GM11168 (cell line): ENCODE measurements around the gene GABRG3.
"Not testable (repeated sequence)": the region's sequence is repeated elsewhere in the genome, so short reads cannot be mapped to it uniquely, and the experiment has no call there.

Experiments
- in situ Hi-C: fragments of 300-500 bp; cut with MboI; formaldehyde crosslinking; loops from one replicate; pipeline ENCODE4 v1.12.0; 2022; ENCODE audit warnings: low sequenced_read_pairs; ENCODE audit not compliant: unreplicated experiment

GABRG3 gene

DNA sequence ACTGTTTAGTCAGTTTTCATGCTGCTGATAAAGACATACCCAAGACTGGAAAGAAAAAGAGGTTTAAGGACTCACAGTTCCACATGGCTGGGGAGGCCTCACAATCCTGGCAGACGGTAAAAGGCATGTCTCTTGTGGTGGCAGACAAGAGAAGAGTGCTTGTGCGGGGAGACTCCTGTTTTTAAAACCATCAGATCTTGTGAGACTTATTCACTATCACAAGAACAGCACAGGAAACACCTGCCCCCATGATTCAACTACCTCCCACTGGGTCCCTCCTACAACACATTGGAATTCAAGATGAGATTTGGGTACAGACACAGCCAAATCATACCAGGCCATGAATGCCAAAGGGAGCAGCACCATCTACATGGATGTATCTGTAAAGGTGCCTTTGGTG, 406.4 kb downstream of the GABRG3 start:
- in situ Hi-C loops = not testable (repeated sequence)

GRCh38 chr15:27382361-27383025, 411.5 kb downstream of the GABRG3 start:
- in situ Hi-C loops = no loop called here

DNA sequence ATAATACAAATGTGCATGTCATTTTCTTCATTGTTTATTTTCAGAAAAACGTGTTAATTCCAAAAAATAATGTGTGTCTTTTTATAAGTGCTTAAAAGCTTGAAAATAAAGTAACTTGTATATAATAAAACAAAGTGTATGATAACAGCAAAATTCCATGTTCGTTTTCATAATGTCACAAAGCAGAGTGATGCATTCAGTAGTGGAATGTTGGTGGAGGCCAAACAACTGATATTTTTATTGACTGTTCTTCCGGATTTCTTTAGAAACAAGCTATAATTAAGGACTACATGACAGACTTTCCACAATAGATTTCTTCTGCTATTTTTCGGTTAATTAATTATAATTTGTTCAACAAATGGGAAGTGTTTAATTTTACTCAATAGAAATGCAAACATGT, 412.7 kb downstream of the GABRG3 start:
- in situ Hi-C loops = no loop called here

- in situ Hi-C loops = no loop called here
Measured at GRCh38 chr15:27392163-27392562, 421.2 kb downstream of the GABRG3 start.

- in situ Hi-C loops = no loop called here
Measured at GRCh38 chr15:27396521-27396920, 425.5 kb downstream of the GABRG3 start.

GRCh38 chr15:27396996-27397395, 426.0 kb downstream of the GABRG3 start:
- in situ Hi-C loops = no loop called here

GRCh38 chr15:27398631-27399161, 427.7 kb downstream of the GABRG3 start:
- in situ Hi-C loops = no loop called here

DNA sequence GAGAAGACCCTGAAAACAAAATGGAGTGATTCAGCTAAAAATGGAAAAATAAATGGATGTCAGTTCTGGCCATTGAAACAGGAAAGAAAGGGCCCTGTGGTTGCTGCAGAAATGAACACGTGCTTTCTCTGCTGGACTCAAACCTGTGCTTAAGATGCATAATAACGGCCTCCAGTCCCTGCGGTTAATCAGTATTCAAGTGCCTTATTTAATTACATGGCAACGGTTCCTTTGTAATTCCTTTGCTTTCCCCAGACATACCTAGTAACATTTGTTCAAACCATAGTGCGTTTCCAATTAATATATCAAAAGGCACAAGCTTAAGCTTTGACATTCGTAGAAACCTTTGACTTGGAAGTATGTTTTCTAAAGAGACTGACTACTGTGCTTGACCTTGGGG, 428.3 kb downstream of the GABRG3 start:
- in situ Hi-C loops = no loop called here

DNA sequence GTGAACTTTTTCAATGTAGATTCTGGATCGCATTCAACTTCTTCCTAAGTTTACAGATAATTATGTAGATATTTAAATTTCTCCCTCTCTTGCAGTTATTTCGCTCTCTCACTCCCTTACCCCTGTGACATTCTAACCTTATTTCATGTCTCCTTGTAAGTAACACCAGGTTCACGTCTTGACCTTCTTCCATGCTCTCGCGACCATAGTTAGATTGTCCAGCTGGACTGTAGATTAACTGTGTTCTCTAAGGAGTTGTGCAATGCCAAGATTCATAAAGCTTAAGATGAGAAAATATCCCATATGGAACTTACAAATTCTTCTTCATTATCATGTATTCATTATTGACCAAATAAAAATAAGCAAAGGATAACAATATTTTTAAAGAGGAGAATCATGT, 430.5 kb downstream of the GABRG3 start:
- in situ Hi-C loops = no loop called here

GRCh38 chr15:27408428-27408827, 437.4 kb downstream of the GABRG3 start:
- in situ Hi-C loops = no loop called here

DNA sequence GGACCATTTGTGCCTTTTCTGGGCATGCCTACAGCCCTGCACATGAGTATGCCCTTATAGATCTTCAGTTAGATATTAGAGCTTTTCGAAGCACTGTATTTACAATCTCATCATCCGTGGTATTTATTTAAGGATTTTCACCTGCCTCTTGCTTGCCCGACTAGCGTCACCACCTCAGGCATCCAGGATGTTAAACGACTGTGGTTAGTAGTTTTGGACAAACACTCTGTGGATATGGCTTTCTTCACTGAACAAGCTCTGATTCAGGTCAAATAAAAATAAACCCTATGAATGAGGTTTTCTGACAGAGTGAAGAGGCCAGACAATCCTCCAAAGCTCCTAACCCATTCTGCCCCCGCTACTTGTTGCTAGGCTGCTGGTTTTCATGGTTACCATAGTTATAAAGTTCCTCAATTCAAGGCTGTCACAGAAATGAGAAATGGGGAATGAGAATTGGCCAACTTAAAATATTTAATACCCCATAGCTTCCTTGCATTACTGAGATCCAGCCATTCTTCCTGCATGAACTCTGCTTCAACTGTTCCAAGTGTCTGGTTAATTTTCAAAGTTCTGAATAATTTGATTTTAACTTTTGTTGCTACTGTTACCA, 440.1 kb downstream of the GABRG3 start:
- in situ Hi-C loops = no loop called here

DNA sequence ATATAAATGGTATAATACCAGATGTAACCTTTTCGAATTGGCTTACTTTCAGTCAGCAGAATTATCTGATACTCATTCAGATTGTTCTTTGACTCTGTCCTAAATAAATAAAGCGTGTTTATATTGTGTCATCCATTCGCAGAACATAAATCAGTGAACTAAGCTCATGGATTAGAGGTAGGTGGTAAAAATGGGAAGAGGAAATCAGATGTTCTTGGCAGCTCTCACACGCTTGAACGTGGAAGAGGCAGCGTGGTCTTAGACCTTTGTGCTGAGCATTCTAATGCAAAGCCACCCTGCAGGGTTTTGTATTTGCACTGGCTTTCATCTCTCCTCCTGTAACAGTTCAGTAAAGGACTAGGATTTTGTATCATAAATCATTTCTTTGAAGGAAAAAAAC, 441.4 kb downstream of the GABRG3 start:
- in situ Hi-C loops = no loop called here

DNA sequence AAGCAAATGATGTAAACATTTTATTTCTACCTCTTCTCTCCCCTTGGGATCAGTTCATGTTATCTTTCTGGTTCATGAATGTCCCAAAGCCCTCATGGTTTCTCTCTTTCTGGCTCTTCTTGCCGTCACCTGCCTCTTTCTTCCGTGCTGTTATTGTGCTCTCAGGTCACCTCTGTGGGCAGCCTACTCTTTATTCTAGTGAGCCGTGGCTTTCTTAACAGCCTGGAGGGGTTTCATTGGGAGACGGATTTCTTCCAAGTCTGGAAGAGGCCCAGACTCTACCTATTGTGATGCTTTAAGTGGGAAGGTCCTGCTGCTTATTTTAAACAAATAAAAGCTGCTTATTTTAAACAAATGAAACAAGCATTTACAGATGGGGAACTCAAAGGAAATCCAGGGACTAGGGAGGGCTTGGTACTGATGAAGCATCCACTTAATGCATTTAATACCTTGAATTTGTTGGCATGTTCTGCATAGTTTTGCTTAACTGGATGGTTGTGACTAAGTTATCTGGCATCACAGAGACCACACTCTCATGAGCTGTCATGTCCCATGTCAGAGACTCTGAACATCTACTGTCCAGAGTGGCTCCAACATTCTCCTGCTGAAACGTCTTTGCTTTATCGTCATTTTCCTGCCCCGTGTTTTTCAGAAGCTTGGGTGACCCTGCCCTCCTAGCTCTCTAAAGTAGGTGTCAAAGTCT, 443.3 kb downstream of the GABRG3 start:
- in situ Hi-C loops = no loop called here

DNA sequence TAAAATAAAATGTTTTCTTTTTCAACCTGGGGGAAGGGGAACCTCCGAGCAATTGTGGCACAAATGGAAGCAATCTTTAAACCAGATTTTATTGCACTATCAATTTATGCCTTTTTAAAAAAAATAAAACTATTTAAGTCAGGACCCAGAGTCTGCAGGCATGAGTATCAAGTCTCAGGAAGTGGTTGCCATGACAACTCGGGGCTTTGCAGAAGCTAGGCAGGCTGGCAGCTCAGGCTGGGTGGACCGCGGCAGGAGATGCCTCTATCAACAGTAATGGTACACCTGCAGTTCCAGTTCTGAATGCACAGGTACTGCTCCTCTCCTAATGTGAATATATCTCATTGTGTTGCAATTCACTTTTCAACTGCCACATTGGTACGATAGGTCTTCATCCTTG, 447.7 kb downstream of the GABRG3 start:
- in situ Hi-C loops = no loop called here

DNA sequence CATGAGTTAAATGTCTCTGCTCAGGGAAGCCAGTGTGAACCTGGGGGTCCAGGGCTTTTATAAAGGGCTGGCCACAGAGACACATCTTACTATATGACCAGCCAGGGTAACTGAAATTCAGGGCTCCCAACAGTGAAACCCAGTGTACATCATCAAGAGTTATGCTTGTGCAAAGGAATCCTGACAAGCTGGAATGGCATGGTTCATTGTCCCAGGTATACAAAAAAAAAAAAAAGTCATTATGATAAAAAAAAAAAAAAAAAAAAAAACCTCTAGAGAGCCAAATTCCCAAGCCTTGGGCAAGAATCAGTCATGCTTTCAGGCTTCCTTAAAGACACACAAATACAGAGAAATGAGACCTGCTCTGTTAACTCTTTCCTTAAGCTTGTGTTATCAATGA, 452.0 kb downstream of the GABRG3 start:
- in situ Hi-C loops = no loop called here

DNA sequence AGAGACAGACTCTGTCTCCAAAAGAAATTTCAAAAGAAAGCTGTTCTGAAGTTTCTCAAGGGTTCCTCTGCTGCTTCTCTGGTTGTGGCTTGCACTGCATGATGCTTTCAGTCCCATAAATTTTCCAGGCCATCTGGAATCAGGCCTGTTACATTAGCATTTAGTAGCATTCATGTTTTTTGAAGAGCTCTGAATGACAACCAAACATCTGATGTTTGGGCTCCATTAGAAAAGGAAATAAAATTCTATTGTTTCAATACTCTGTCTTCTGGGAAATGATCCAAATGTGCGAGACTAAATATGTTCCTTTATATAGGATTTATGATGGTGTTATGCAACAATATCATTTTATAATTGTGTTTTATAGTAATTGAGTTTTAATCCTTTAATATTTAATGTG, 455.8 kb downstream of the GABRG3 start:
- in situ Hi-C loops = no loop called here

DNA sequence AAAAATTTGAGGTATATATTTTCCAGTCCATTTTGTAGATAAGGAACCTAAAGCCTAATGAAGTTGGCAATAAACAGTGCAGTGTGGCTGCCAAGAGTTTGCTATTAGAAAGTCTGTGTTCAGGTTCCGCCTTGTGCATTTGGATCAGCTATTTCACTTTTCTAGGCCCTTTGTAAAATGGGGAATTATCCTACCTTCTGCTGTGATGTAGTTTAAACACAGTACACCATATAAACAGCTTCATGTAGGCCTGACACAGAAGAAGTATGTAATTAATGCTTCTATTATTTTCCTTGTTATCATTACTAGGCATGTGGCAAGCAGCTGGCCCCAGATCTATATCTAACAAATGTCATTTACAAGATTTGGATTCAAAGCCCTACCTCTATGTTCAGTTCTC, 456.3 kb downstream of the GABRG3 start:
- in situ Hi-C loops = no loop called here

- in situ Hi-C loops = no loop called here
Measured at GRCh38 chr15:27428151-27428550, 457.2 kb downstream of the GABRG3 start.

- in situ Hi-C loops = no loop called here
Measured at GRCh38 chr15:27429577-27429976, 458.6 kb downstream of the GABRG3 start.

- in situ Hi-C loops = no loop called here
Measured at GRCh38 chr15:27433604-27434003, 462.6 kb downstream of the GABRG3 start.
